Upper lobe of left lung (tissue), 6 donors: ENCODE data around the gene SDK2. TPM values are rescaled to one million over a fixed set of nuclear protein-coding genes. Genes with fewer than 3 reads are reported as not detected.
A peak's percentile ranks its signal among the peaks of the same experiment; 100 is the strongest.

Experiments
- ATAC-seq, 2 donors: fragments of 200-7000 bp; cut with Tn5 transposase; one replicate each; pipeline ENCODE4 v1.9.1; 2022; ENCODE audit warnings: mild to moderate bottlenecking in 2 of 2, moderate library complexity in 2 of 2; ENCODE audit not compliant: low FRiP score in 2 of 2
- DNase-seq, 2 donors: peaks; one replicate each; pipeline ENCODE4 v3.0.0-alpha.2; 2019 to 2020
- H3K27ac ChIP-seq, 4 donors: fragments of 200-600 bp; sonication (generic); one replicate each; pipeline ENCODE4 v1.5.1; 2016 to 2019
- H3K27me3 ChIP-seq, 4 donors: fragments of 200-600 bp; sonication (generic); one replicate each; pipeline ENCODE4 v1.5.1; 2017 to 2019
- H3K36me3 ChIP-seq, 4 donors: fragments of 200-600 bp; sonication (generic); one replicate each; pipeline ENCODE4 v1.5.1; 2016 to 2019
- H3K4me1 ChIP-seq, 4 donors: fragments of 200-600 bp; sonication (generic); one replicate each; pipeline ENCODE4 v1.5.1; 2018 to 2019
- H3K4me3 ChIP-seq, 4 donors: fragments of 200-600 bp; sonication (generic); one replicate each; pipeline ENCODE4 v1.5.1; 2017 to 2019; ENCODE audit warnings: mild to moderate bottlenecking in 2 of 4, moderate library complexity in 1 of 4
- H3K9me3 ChIP-seq, 4 donors: fragments of 200-600 bp; sonication (generic); one replicate each; pipeline ENCODE4 v1.5.1; 2018 to 2019
- CTCF ChIP-seq, 6 experiments: fragments of 450-650 bp in 4 of 6; fragments of 200-600 bp in 2 of 6; sonication (generic) in 2 of 6; IDR thresholded peaks; one replicate each; pipeline ENCODE4 v1.5.1; 2016 to 2019; ENCODE audit warnings: antibody characterized with exemption in 6 of 6
- EP300 ChIP-seq, 4 donors: sonication (generic); formaldehyde crosslinking; IDR thresholded peaks; one replicate each; pipeline ENCODE4 v1.5.1; 2017; ENCODE audit warnings: antibody characterized with exemption in 4 of 4, control low read depth in 2 of 4
- POLR2A ChIP-seq, 4 donors: fragments of 450-650 bp; IDR thresholded peaks; one replicate each; pipeline ENCODE4 v1.5.1; 2016 to 2017; ENCODE audit warnings: antibody characterized with exemption in 4 of 4, mild to moderate bottlenecking in 2 of 4
- POLR2AphosphoS5 ChIP-seq, 2 donors: sonication (generic); formaldehyde crosslinking; IDR thresholded peaks; one replicate each; pipeline ENCODE4 v1.5.1; 2017; ENCODE audit warnings: antibody characterized with exemption in 2 of 2
- WGBS, 2 donors: methylation state at CpG; one replicate each; pipeline ENCODE4 v1.1.5; 2017 to 2018; 5-methylcytosine and 5-hydroxymethylcytosine counted together
- total RNA-seq, 6 donors: library from RNA; depleted of rRNA in 4 of 6; stranded (reverse); fragments of >200 nt in 4 of 6; gene quantifications; one replicate each; pipeline versions ENCODE4 v1.1.0 to v1.2.1, GENCODE V29; 2016 to 2021
- donor health status: DM: no; HTN: no; CAD: no; lungs with moderate emphysema.
- donor health status: DM: no; HTN: yes; CAD: no; lungs with severe emphysema.

The SDK2 gene
- 1 to 10 TPM; 1.2 to 7.3 (median 2.9) TPM for total RNA-seq

GRCh38 chr17:73644145-73645049 lies at the start of gene SDK2:
Gene SDK2 (minus strand): TSS chr17:73644445. CDS start chr17:73644088, 357 bp downstream.
- no peaks in the 10 kb centered on the region for H3K9me3 ChIP-seq
- DNase-seq (peak in 1 of 2 donors; percentile 87), ATAC-seq (no peak)
- H3K27me3 ChIP-seq: peaks cover 0 to 40% (median 24%) of the 10 kb centered on the region in 4 donors
- H3K4me3 ChIP-seq: peak within 1 kb of the TSS; percentile 4 to 51 (median 48)
- peaks cover 25 to 45% (median 29%) of the 10 kb centered on the region in 4 donors for H3K4me1 ChIP-seq
- TF ChIP-seq POLR2AphosphoS5 (IDR thresholded peaks at IDR 0.05): no peak
- no peak for TF ChIP-seq POLR2A (IDR thresholded peaks at IDR 0.05)
- TF ChIP-seq CTCF (IDR thresholded peaks at IDR 0.05): no peak
- TF ChIP-seq EP300 (IDR thresholded peaks at IDR 0.05): no peak
- peak within 1 kb of the TSS in 3 of 4 donors; percentile 5 to 72 (median 39) for H3K27ac ChIP-seq
- no peaks in the 10 kb centered on the region for H3K36me3 ChIP-seq
- WGBS, 2 donors: 1 to 2% methylated on average over 20 to 30 of the region's 105 CpGs

- no peaks in the 10 kb centered on the region for H3K36me3 ChIP-seq
- H3K9me3 ChIP-seq: no peaks in the 10 kb centered on the region
- no peak overlapping the region for H3K4me3 ChIP-seq
- ATAC-seq (no peak), DNase-seq (no peak)
- TF ChIP-seq POLR2AphosphoS5 (IDR thresholded peaks at IDR 0.05): no peak
- no peaks in the 10 kb centered on the region for H3K4me1 ChIP-seq
- WGBS, 2 donors: 81 to 89% methylated on average over 12 of the region's 12 CpGs
- H3K27ac ChIP-seq: no peak overlapping the region
- no peaks in the 10 kb centered on the region for H3K27me3 ChIP-seq
Measured at GRCh38 chr17:73693071-73693470, 48.8 kb upstream of the SDK2 start.

GRCh38 chr17:73691321-73691766 lies 47.1 kb upstream of the SDK2 start:
- Histone ChIP-seq H3K27ac (no peak overlapping the region), H3K36me3 (no peaks in the 10 kb centered on the region), H3K4me1 (no peaks in the 10 kb centered on the region), H3K27me3 (no peaks in the 10 kb centered on the region), H3K9me3 (no peaks in the 10 kb centered on the region), H3K4me3 (no peak overlapping the region)
- DNase-seq (no peak), ATAC-seq (no peak)
- TF ChIP-seq EP300 (IDR thresholded peaks at IDR 0.05): no peak
- WGBS, 2 donors: 54 to 60% methylated on average over 9 to 10 of the region's 10 CpGs

GRCh38 chr17:73690676-73691075 lies 46.4 kb upstream of the SDK2 start:
- Histone ChIP-seq H3K4me1 (no peaks in the 10 kb centered on the region), H3K4me3 (no peak overlapping the region), H3K27me3 (no peaks in the 10 kb centered on the region), H3K36me3 (no peaks in the 10 kb centered on the region), H3K27ac (no peak overlapping the region), H3K9me3 (no peaks in the 10 kb centered on the region)
- WGBS, 2 donors: 68 to 90% methylated on average over 10 of the region's 10 CpGs
- ATAC-seq (no peak), DNase-seq (no peak)
- TF ChIP-seq POLR2A (IDR thresholded peaks at IDR 0.05): no peak
- TF ChIP-seq EP300 (IDR thresholded peaks at IDR 0.05): no peak
- TF ChIP-seq CTCF (IDR thresholded peaks at IDR 0.05): no peak
- TF ChIP-seq POLR2AphosphoS5 (IDR thresholded peaks at IDR 0.05): no peak

- no peak for ATAC-seq
- TF ChIP-seq POLR2A (IDR thresholded peaks at IDR 0.05) (no peak), EP300 (IDR thresholded peaks at IDR 0.05) (no peak), POLR2AphosphoS5 (IDR thresholded peaks at IDR 0.05) (no peak), CTCF (IDR thresholded peaks at IDR 0.05) (no peak)
- Histone ChIP-seq H3K4me1 (no peaks in the 10 kb centered on the region), H3K4me3 (no peak overlapping the region), H3K36me3 (no peaks in the 10 kb centered on the region), H3K27ac (no peak overlapping the region), H3K27me3 (no peaks in the 10 kb centered on the region), H3K9me3 (no peaks in the 10 kb centered on the region)
- WGBS, 2 donors: 83% methylated on average over 12 to 13 of the region's 13 CpGs
- DNase-seq: no peak
Measured at GRCh38 chr17:73689596-73690275, 45.5 kb upstream of the SDK2 start.
